Right lobe of liver (tissue), 4 donors: ENCODE data around the gene KIF19.

Experiments used
- POLR2A ChIP-seq: fragments of 450-650 bp; IDR thresholded peaks from one replicate; pipeline ENCODE4 v1.6.1; 2017; ENCODE audit warnings: antibody characterized with exemption, mild to moderate bottlenecking
- TF ChIP-seq, protein P1 (sequence below), 4 donors: fragments of 200-600 bp in 3 of 4; fragments of 450-650 bp in 1 of 4; IDR thresholded peaks; one replicate each; pipeline versions ENCODE4 v1.5.1 to v1.8.0; 2016 to 2022; ENCODE audit warnings: antibody characterized with exemption in 4 of 4, mild to moderate bottlenecking in 2 of 4
- donor health status: DM: no; HTN: no; CAD: no.
- donor health status: DM: no; HTN: no; CAD: no.
- donor health status: DM: no; HTN: yes; CAD: no.

DNA sequence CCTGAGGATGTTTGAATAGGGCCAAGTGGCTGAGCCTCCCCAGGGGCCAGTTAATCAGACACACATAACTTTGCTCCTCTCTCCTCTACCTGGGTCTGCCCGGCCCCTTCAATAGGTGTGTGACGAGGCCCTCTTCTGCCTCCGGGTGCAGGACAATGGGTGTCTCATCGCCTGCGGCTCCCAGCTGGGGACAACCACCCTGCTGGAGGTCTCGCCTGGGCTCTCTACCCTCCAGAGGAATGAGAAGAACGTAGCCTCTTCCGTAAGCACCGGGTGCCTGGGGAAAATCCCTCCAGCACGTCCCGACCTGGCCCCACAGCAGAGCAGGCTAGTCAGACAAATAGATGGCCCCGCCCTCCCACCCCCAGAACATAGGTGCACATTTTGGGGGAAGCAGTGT lies 16.1 kb upstream of the KIF19 start:
- no peak for TF ChIP-seq POLR2A
- TF ChIP-seq, protein P1, sequence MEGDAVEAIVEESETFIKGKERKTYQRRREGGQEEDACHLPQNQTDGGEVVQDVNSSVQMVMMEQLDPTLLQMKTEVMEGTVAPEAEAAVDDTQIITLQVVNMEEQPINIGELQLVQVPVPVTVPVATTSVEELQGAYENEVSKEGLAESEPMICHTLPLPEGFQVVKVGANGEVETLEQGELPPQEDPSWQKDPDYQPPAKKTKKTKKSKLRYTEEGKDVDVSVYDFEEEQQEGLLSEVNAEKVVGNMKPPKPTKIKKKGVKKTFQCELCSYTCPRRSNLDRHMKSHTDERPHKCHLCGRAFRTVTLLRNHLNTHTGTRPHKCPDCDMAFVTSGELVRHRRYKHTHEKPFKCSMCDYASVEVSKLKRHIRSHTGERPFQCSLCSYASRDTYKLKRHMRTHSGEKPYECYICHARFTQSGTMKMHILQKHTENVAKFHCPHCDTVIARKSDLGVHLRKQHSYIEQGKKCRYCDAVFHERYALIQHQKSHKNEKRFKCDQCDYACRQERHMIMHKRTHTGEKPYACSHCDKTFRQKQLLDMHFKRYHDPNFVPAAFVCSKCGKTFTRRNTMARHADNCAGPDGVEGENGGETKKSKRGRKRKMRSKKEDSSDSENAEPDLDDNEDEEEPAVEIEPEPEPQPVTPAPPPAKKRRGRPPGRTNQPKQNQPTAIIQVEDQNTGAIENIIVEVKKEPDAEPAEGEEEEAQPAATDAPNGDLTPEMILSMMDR (IDR thresholded peaks at IDR 0.05) = no peak
